Measurements from ENCODE around the gene OPCML. TPM values are rescaled to one million over a fixed set of nuclear protein-coding genes. Genes with fewer than 3 reads are reported as not detected.

OPCML gene
- total RNA-seq, 1 experiment from 2014 or later, result not detected

- intact Hi-C loops (cut with micrococcal nuclease; ENCODE audit: unreplicated experiment), result no loop called here
These were observed 1074.9 kb downstream of the OPCML start for GRCh38 chr11:132457445-132457844.

GRCh38 chr11:132456751-132457328 lies 1075.5 kb downstream of the OPCML start:
- intact Hi-C loops (cut with micrococcal nuclease; ENCODE audit: unreplicated experiment), result no loop called here
- Mint-ChIP-seq H3K4me3 (ENCODE audit: unreplicated experiment) (no peak overlapping the region), H3K27me3 (ENCODE audit: insufficient read depth, unreplicated experiment) (peaks cover 6% of the 10 kb centered on the region), H3K9me3 (ENCODE audit: unreplicated experiment) (peaks cover 20% of the 10 kb centered on the region), H3K36me3 (ENCODE audit: insufficient read depth, unreplicated experiment) (no peaks in the 10 kb centered on the region), H3K27ac (ENCODE audit: unreplicated experiment) (no peak overlapping the region), H3K4me1 (ENCODE audit: low read depth, unreplicated experiment) (no peaks in the 10 kb centered on the region)
- H3K36me3 ChIP-seq (ENCODE audit: control insufficient read depth, insufficient read depth, low read length), result no peaks in the 10 kb centered on the region
- ChIA-PET CTCF (no interaction called here), POLR2A (no interaction called here)
- no peak for TF ChIP-seq CTCF (IDR thresholded peaks at IDR 0.05; ENCODE audit: insufficient read depth in 1 of 2, low read depth in 1 of 2, low read length in 1 of 2, severe bottlenecking in 1 of 2, unreplicated experiment in 1 of 2)
- no peaks in the 10 kb centered on the region for H3K27me3 ChIP-seq (replicated peaks; ENCODE audit: control insufficient read depth, insufficient read depth, low read length)
- BruUV-seq (replicated peaks), result no TSS peak
- no peaks in the 10 kb centered on the region for H3K4me1 ChIP-seq
- no peak overlapping the region for H3K4me3 ChIP-seq (ENCODE audit: low read depth, low read length)
- no peaks in the 10 kb centered on the region for H3K9me3 ChIP-seq
- DNase-seq, result no peak

More at GRCh38 chr11:132457445-132457844, 1074.9 kb downstream of the OPCML start:
- POLR2A ChIA-PET, result no interaction called here
- no peak overlapping the region for H3K27ac Mint-ChIP-seq (ENCODE audit: unreplicated experiment)
- H3K36me3 ChIP-seq (ENCODE audit: control insufficient read depth, insufficient read depth, low read length), result no peaks in the 10 kb centered on the region
- BruUV-seq (replicated peaks), result no TSS peak
- no peak overlapping the region for H3K4me3 ChIP-seq (ENCODE audit: low read depth, low read length)
- H3K4me1 ChIP-seq, result no peaks in the 10 kb centered on the region
- CTCF ChIA-PET, result no interaction called here
- no peak for DNase-seq
- no peak overlapping the region for H3K4me3 Mint-ChIP-seq (ENCODE audit: unreplicated experiment)
- no peaks in the 10 kb centered on the region for H3K27me3 ChIP-seq (replicated peaks; ENCODE audit: control insufficient read depth, insufficient read depth, low read length)
- no peaks in the 10 kb centered on the region for H3K4me1 Mint-ChIP-seq (ENCODE audit: low read depth, unreplicated experiment)
- TF ChIP-seq CTCF (IDR thresholded peaks at IDR 0.05; ENCODE audit: insufficient read depth in 1 of 2, low read depth in 1 of 2, low read length in 1 of 2, severe bottlenecking in 1 of 2, unreplicated experiment in 1 of 2), result no peak
- peaks cover 22% of the 10 kb centered on the region for H3K9me3 Mint-ChIP-seq (ENCODE audit: unreplicated experiment)
- H3K9me3 ChIP-seq, result no peaks in the 10 kb centered on the region
- peaks cover 5% of the 10 kb centered on the region for H3K27me3 Mint-ChIP-seq (ENCODE audit: insufficient read depth, unreplicated experiment)
- no peaks in the 10 kb centered on the region for H3K36me3 Mint-ChIP-seq (ENCODE audit: insufficient read depth, unreplicated experiment)

GRCh38 chr11:132455044-132455443 lies 1077.3 kb downstream of the OPCML start:
- no TSS peak for BruUV-seq (replicated peaks)
- no peak for TF ChIP-seq CTCF (IDR thresholded peaks at IDR 0.05; ENCODE audit: insufficient read depth in 1 of 2, low read depth in 1 of 2, low read length in 1 of 2, severe bottlenecking in 1 of 2, unreplicated experiment in 1 of 2)
- H3K4me3 Mint-ChIP-seq (ENCODE audit: unreplicated experiment), result no peak overlapping the region
- H3K36me3 Mint-ChIP-seq (ENCODE audit: insufficient read depth, unreplicated experiment), result no peaks in the 10 kb centered on the region
- H3K9me3 Mint-ChIP-seq (ENCODE audit: unreplicated experiment), result peaks cover 2% of the 10 kb centered on the region
- no peak overlapping the region for H3K27ac Mint-ChIP-seq (ENCODE audit: unreplicated experiment)
- no peaks in the 10 kb centered on the region for H3K4me1 Mint-ChIP-seq (ENCODE audit: low read depth, unreplicated experiment)
- Histone ChIP-seq H3K4me3 (ENCODE audit: low read depth, low read length) (no peak overlapping the region), H3K36me3 (ENCODE audit: control insufficient read depth, insufficient read depth, low read length) (no peaks in the 10 kb centered on the region), H3K9me3 (no peaks in the 10 kb centered on the region), H3K4me1 (no peaks in the 10 kb centered on the region), H3K27me3 (replicated peaks; ENCODE audit: control insufficient read depth, insufficient read depth, low read length) (no peaks in the 10 kb centered on the region)
- H3K27me3 Mint-ChIP-seq (ENCODE audit: insufficient read depth, unreplicated experiment), result peaks cover 6% of the 10 kb centered on the region
- CTCF ChIA-PET, result no interaction called here
- POLR2A ChIA-PET, result no interaction called here
- no peak for DNase-seq
- intact Hi-C loops (cut with micrococcal nuclease; ENCODE audit: unreplicated experiment), result no loop called here
